HG03342 (cell line): ENCODE results near the gene PACSIN1.
"Not testable (repeated sequence)": the region's sequence is repeated elsewhere in the genome, so short reads cannot be mapped to it uniquely, and the experiment has no call there.

Experiments used
- ATAC-seq: cut with Tn5 transposase; IDR thresholded peaks from one replicate; pipeline ENCODE4 v1.9.1; 2021; ENCODE audit warnings: mild to moderate bottlenecking, moderate library complexity; ENCODE audit not compliant: unreplicated experiment

Gene PACSIN1

DNA sequence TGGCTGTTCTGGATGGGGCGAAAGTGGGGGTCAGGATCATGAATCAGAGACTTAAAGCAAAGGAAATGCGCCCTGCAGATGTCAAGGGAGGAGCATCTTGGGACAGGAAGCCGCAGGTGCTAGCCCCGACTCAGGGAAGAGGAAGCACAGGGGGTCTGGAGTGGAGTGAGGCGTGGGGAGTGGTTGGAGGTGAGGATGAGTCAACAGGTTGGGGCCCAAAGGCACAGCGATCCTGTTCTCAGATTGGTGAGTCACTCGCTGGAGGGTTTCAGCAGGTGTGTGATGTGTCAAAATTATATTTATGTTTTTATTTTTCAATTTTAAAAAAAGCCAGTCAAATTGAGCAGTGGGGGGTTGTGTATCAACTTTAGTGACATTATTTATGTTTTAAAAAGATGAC is 19.0 kb downstream of the PACSIN1 start:
- ATAC-seq = no peak

DNA sequence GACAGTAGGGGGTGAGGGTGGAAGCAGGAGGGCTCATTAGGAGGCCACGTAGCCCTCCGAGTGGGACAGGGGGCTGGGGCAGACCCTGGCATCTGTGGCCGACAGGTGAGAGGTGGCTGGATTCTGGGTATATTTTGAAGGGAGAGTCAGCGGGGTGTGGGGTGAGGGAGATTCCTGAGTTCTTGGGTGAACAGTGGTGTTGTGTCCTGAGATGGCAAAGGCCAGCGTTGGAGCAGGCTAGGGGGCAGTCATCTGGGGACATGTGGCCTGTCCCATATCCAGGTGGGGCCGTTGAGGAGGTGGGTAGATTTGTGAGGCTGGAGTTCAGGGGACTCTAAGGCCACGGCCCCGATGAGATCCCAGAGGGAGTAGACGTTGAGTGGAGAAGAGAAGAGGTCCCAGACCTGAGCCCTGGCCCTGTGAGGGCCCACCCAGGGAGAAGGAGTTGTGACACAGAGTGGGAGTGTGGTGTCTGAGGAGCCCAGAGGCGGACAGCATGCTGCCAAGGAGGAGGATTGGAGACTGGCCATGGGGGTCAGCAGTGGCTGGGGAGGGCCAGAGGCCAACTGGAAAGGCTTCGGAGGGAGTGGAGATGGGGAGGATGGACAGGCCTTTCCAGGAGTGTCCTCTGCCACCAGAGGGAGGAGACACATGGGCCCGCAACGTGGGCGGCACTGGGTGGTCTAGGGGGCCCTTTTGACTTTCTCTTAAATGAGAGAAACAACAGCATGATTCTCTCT is 19.6 kb downstream of the PACSIN1 start:
- no peak for ATAC-seq

DNA sequence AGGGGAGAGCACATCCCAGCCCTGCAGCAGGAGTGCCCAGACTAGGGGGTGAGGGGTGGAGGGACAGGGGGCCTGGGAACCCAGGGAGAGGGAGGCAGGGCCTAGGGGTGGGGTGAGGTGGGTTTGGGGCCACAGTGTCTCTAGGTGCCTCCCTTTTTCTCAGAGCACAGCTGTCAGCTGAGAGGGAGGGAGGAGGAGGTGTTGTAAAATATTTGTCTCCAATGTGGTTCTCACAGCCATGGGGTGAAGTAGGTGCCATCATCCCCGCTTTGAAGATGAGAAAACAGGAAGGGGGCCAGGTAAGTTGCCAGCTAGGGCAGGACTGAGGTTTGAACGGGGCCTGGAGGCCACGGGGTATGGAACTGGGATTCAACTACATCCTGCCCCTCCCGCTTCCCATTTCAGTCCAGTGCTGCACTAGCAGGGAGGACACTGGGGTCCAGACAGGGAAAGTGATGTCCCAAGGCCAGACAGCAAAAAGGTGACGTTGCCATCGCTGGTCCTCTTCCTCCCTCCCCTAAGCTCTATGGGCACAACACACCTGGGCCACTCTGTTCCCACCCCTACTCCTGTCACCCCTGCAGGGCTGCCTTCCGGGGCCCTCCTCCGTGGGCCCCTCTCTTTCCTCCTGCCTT is 20.3 kb downstream of the PACSIN1 start:
- no peak for ATAC-seq

DNA sequence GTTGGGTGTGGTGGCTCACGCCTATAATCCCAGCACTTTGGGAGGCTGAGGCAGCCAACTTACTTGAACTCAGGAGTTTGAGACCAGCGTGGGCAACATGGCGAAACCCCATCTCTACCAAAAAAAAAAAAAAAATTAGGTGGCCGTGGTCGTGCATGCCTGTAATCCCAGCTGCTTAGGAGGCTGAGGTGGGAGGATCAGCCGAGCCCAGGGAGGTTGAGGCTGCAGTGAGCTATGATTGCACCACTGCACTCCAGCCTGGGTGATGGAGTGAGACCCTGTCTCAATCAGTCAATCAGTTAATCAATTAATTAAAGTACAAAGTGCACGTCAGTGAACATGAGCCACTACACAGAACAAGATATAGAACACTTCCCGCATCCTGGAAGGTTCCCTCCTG is 21.0 kb downstream of the PACSIN1 start:
- ATAC-seq = not testable (repeated sequence)

DNA sequence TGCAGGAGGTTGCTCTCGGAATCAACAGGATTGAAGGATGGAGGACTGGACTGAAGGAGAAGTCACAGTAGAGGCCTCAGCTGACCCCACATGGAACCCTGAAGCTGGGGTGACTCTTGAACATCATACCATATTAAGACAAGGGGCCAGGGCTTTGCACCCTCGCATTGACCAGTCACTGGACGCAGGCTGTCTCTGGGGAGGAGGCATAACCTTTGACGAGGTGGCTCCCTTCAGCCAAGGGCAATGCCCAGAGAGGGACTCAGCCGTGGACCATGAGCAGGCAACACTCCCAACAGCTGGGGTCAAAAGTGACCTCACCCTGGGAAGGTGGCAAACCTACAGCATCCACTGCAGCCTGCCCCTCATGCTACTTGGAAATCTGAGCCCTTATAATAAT is 21.7 kb downstream of the PACSIN1 start:
- ATAC-seq = no peak

DNA sequence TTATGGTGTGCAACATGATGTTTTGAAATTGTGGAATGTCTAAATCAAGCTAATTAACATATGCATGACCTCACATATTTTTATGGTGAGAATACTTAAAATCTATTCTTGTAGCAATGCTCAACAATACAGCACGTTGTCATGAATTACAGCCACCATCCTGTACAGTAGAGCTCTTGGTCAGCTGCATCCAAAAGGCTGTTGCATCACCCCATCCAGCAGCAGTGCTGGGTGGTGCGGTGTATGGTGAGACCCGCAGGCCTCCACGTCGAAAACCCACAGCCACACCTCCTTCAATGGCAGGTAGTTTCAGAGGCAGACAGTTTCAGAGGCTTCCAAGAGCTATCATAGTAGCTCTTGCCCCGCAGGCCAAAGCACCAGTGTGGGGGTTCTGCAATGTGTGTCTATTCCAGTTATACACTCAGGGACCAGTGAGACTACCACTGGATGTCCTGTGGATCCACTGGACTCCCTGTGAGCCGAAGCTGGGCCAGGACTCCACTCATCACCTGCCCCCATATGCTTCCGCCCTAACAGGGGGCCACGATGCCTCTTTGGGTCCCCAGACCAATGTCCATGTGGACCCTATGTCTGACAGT is 23.4 kb downstream of the PACSIN1 start:
- no peak for ATAC-seq

DNA sequence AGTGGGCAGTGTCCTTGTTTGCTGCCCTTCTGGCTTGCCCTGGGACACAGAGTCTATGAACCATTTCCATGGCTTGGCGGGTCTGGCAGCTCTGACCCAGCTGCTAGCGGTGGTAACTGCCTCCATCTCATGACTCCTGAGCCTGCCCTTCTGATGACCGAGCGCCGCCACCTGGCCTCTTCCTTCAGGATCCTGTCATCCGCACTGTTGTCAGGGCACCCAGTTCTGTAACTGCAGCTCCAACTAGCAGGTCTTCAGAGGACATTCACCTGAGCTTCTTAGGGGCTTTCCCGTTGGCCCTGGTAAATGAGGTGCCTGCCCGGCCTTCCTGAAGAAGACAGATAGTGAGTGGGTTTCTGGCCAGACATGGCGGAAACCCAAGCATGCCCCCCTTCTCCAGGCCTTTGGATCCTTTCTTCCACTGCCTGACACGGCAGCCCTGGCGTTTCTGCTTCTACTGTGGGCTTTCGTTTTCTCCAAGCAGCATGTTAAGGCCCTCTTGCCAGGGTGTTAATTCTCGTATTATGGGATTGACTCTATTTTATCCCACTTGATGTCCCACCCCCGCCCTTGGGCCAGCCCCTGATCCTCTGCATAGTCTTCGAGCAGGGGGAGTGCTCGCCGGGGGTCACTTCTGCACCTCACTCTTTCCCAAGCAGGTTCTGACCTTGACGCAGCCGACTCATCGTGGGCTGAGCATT is 24.7 kb downstream of the PACSIN1 start:
- ATAC-seq = no peak

DNA sequence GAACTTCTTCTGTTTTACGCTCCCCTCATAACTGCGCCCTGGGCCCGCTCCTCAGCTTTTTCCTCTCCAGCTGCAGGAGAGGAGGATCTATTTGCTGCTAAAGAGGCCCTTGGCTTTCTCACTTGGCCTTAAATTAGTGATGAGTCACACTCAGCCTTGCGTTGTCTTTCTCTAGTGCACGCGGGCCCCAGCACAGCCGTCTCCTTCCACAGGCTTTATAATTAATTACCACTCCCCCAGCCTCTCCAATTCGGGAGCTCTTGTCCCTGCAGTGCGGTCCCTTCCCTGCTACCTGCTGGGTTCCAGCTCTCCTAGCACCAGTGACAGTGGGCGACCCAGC is 25.2 kb downstream of the PACSIN1 start:
- ATAC-seq = no peak

DNA sequence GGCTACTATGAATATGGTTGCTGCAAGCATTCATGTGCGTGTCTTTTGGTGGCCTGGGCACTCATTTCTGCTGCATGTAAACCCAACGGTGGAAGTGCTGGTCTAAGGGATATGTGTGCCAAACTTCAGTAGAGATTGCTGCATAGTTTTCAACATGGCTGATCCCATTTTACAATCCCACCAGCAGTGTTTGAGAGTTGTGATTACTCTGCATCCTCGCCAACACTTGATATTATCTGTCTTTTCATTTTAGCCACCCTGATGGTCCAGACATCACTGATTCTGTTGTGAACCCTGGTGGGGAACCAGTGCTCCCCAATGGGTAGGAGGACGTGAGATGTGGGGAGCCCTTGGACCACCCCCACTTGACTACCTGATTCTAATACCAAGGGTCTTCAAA is 27.5 kb downstream of the PACSIN1 start:
- no peak for ATAC-seq

DNA sequence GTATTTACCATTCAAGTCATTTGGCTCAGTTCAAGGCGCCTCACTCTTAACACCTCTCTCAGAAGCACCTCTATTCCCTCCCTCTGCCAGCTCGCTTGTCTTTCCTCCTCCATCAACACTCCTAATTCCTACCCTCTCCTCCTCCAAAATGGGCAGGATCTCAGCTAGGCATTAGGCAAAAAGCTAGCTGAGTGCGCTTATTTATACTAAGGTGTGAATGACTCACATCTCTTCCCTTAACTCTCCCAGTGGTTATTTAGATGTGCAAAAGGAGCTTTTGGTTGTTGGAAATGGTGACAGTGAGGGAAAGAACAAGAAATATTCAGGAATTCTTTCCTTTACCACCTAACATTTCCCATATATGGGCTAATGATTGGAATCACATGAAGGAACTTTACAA is 29.1 kb downstream of the PACSIN1 start:
- no peak for ATAC-seq

DNA sequence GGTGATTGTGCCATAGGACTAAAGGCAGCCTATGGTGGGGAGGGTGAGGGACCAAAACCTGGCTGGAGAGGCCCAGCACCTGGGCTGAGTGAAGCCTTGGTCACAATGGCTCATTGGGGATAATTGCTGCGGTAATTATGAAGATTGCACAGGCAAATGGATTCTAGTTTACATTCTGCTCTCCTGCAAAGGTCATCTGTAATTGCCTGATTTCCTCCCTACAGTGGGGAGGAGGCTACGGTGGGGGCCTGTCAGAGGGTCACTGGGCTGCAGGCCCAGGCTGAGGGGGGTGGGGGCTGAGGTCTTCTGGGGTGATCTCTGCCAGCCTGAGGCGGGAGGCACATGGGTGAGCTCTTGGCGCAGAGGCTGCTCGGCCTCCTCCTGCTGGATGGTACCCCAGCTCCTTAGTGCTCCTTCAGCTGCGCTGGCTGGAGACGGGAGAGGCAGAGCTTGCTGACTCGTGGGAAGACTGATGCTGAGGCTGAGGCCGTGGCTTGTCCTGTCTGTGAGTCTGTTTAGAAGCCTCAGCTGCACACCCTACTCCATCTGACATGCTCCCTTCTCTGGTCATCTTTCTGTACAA is 30.3 kb downstream of the PACSIN1 start:
- no peak for ATAC-seq

DNA sequence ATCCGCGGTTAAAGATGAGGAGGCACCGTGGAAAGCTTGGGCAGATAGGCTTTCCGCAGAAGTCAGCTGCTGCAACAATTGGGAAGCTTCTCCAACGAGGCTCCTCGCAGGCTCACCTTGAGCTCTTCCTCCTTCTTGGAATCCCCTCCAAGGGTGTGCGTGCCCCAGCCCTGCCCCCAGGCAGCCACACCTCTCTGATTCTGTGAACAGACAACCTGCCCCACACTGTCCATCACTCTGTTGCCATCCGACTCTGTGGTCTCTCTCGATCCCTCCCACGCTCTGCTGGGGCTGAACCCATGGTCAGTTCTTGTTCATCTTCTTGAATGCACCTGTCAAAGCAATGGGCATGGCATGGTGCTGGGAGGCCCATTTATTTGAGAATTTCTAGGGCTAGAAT is 31.5 kb downstream of the PACSIN1 start:
- no peak for ATAC-seq

DNA sequence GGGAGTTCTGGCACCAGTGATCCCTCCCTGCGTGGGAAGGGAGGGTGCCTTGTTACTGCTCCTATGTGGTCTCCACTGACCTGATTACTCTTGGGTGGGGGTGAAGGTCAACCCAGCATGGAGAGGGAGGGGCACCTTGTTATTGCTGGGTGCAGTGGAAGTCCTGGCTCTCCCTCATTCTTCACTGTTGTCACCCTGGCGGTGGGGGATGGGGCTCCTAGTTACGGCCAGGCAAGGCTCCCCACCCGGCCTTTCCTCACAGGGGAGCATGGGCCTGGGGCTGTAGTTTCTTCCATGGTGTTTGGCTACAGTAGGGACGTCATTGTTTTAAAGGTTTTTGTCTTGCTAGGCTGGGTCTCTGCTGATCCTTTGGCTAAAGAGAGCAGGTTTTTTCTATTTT is 40.8 kb downstream of the PACSIN1 start:
- ATAC-seq = no peak

DNA sequence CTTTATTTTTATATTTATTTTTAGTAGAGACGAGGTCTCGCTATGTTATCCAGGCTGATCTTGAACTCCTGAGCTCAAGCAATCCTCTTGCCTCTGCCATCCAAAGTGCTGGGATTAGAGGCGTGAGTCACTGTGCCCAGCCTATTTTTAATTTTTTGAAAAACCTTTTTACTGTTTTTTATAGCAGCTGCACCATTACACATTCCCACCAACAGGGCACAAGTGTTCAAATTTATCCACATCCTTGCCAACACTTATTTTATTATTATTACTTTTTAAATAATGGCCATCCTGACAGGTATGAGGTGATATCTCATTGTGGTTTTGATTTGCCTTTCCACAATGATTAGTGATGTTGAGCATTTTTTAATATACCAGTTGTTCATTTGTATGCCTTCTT is 42.5 kb downstream of the PACSIN1 start:
- no peak for ATAC-seq

DNA sequence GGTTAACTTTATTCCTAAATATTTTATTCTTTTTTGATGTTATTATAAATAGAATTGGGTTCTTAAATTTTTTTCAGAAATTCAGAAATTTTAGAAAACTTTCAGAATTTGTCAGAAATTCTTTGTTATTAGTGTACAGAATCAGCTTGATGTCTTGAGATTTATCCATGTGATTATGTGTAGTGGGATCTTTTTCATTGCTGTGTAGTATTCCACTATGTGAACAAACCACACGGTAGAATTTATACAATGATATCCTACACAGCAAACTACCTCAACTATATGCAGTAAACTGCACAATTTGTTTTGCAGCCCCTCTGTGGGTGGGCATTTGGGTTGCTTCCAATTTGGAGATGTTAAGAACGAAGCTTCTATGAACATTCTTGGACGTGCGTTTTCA is 43.9 kb downstream of the PACSIN1 start:
- no peak for ATAC-seq

DNA sequence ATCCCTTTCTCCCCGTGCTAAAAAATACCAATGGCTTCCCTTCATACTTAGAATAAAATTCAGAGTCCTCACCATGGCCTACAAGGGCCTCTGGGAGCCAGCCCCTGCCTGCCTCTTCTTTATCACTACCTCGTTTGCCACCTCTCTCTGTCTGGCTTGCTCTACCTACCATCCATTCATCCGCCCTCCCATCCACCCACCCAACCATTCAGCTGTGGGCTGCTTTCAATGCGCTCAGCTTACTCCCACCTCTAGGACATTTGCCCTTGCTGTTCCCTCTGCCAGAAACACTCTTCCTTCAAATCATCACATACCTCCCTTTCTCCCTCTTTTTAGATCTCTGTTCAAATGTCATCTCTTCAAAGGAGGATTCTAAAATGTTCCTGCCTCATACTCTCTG is 44.4 kb downstream of the PACSIN1 start:
- ATAC-seq = no peak

DNA sequence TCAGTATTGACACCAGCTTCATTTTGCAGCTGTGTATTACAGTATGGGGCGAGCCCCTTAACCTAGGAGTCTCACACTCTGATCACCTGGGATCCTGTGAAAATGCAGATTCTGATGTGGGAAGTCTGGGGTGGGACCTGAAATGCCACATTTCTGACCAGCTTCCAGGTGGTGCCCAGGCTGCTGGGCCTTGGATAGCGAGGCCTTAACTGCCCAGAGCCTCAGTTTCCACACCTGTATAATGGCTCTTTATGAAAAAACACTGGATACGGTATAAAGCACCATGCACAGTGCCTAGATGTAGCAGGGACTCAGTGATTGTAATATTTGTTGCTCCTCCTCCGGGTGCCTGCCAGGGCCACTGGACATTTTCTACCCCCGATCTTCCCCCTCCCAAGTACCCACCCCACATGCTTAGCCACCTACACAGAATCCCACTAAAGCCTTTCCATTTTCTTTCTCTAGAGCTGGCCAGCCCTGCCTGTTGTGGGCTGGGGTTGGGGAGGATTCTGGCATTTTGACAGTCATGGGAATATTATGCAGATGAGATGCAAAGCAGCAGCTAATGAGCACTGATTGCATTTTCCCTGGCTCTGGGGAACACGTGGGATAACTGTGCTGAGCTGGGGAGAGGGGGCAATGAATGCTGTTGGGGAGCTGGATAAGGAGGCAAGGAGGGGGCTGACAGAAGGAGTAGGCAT is 45.5 kb downstream of the PACSIN1 start:
- no peak for ATAC-seq

DNA sequence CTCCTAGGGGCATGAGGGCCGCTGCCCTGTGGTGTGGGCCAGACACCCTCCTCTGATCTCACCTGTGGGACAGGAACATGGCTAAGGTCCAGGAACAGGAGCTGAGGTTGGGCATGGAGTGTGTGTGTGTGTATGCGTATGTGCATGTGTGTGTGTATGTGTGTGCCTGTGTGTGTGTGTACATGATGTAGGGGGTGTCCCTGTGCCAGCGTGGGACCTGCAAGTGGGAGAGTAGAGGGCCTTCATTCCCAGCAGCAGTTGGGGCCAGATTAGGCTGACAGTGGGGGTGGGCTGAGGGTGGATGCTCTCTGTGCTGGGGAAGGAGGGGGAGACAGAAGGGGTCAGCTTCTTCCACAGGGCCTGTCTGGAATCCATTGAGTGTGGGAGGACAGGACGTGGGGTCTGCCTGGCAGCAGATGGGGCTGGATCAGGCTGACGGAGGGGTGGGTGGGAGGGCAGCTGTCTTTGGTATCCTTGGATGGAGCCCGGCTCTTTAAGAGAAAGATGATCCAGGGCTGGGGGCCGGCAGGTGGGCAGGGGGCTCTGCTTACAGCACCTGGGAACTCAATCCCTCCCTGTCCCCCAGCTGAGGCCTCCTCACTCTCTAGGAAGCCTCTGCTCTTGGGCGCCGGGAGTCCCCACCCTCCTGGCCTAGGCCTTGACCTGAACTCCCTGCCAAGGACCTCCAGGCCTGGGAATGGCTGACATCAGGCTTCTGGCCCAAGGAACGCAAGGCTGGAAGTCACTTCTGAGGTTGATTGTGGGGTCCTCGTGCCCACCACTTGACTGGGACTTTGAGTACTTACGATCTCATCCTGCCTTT is 46.2 kb downstream of the PACSIN1 start:
- ATAC-seq = no peak

DNA sequence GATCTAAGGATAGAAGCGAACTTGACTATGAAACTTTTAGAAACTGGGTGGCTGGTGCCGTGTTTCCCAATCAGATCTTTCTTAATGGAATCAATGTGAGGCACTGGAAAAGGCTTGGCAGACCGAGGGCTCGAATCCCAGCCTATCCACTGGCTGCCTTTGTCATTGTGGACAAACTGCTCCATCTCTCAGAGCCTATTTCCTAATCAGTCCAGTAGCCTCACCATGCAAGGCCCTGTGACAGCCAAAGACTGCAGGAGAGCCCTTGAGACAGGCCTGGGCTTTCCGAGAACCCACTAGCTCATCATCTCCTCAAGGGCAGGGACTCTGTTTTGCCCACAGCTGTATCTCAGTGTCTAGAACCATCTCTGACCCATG is 46.9 kb downstream of the PACSIN1 start:
- ATAC-seq = no peak

DNA sequence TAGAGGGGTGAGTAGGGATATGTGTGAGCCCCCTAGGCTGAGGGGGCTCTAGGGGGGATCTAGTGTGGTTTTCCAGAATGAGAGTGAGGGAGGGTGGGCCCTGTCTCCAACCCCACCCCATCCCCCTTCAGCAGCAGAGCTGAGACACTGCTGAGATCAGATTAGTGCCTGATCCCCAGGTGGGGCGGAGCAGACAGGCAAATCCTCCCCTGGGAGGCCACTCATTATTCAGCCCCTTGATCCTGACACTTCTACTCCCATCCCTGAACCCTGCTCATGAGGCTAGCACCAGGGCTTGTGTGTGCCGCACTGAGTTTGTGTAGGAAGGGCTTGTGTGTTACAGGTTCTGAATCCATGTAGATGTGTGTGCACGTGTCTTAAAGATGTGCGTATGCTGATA is 47.8 kb downstream of the PACSIN1 start:
- no peak for ATAC-seq
